ENCODE measurements around the gene ZNF804B.

Gene ZNF804B

DNA sequence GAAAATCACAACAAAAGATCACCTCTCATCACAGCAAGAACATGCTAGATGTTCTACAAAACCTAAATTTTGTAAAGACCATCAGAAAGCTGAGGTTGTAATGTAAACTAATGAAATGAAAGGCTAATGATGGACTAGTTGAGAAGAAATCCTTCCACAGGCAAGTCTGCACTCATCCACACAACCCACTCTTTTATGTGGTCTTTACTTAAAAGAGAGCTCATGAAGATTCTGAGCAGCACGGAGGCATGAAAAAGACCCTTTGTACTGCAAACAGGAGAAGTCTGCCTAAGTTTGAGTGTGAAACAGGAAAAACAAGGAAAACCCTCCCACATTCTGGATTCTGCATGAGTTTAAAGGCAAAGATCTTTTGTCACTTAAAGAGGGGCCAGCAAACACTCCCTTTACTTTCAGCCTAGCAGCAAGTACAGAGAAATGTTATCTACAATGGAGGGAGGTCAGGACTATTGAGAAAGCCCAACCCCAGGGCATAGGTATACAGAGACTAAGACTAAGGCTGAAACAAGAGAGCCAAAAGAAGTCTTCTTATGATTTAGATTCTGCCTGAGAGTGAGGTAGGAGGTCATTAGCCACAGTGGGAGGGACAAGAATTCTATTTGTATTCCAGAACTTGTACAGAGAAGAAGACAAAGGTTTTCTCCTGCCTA lies 557.2 kb downstream of the ZNF804B start:
- no peak for DNase-seq

DNA sequence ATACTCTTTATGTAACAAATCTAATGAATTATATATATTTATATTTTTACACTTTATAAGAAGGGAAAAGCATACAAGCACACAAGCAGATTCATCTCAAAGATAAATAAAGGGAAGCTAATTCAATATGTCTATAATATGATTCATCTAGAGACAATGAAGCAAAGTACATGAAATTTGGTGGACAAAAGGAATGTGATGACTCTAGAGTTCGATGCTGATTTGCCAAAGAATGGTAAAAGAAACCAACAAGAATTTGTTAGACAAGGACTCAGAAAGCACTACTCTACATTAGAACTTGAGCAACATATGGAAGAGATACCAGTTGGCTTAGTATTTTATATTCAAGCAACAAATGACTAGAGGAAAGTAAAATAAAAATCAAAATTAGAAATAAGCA lies 572.5 kb downstream of the ZNF804B start:
- no peak for DNase-seq

DNA sequence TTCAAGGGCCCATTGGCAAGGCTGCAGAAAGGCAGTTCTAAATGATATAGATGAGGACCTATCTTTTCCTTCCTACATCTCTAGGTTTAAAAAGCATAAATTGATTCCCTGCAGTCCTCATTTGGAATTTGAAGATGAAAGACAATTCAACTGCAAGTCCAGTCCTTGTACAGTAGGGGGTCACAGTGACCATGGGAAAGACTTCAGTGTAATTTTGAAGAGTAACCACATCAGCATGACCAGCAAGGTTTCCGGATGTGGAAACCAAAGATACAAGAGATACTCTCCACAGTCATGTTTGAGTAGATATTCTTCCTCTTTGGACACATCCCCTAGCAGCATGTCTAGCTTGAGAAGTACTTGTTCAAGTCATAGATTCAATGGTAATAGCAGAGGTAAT lies 575.3 kb downstream of the ZNF804B start:
- DNase-seq: no peak

DNA sequence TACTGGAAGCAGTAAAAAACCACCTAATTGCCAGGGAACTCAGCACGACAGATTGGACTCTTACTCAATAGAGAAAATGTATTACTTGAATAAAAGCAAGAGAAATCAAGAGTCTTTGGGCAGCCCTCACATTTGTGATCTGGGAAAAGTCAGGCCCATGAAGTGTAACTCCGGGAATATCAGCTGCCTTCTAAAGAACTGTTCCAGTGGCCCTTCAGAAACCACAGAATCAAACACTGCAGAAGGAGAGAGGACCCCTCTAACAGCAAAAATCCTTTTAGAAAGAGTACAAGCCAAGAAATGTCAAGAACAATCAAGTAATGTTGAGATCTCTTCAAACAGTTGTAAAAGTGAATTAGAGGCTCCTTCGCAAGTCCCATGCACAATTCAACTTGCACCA lies 576.0 kb downstream of the ZNF804B start:
- DNase-seq: no peak

DNA sequence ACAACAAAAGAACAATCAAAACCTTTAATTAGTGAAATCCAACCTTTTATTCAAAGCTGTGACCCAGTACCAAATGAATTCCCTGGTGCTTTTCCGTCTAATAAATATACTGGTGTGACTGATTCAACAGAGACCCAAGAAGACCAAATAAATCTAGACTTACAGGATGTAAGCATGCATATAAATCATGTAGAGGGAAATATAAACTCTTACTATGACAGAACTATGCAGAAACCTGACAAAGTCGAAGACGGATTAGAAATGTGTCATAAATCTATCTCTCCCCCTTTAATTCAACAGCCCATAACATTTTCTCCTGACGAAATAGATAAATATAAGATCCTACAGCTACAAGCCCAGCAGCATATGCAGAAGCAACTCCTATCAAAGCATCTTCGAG lies 576.6 kb downstream of the ZNF804B start:
- no peak for DNase-seq

DNA sequence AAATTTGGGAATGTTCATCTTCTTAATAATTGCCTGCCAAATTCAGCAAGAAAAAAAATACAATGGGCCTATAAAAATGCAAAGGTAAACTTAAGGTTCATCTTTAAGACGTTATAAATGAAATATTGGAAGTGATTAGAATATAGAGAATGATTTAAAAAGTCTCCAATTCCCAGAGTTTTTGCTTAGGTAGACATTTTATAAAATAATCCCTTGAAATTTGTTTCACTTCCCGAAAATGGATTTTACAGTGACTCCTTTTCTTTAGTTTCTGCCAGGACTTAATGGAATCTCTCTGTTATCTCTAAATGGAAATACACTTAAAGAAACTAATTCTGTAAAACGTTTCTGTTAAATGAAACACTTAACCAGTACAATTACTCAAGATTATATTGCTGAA lies 580.2 kb downstream of the ZNF804B start:
- DNase-seq: no peak

DNA sequence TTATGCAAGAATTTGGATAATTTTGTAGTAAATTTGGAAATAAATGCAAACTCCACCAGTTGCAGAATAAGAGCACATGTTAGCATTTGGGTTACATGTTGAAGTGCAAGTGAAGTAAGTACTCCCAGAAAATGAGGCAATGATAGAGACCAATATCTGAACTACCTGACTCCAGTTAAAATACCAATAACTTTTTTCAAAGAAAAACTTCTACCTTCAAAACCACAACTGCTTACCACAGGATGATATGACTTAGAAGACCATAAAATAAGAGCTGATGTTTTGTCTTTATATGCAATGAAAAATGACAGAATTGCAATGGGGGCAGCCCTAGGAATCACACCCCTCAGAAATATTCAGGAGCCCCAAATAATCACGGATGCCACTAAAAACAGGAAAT lies 597.6 kb downstream of the ZNF804B start:
- no peak for DNase-seq

DNA sequence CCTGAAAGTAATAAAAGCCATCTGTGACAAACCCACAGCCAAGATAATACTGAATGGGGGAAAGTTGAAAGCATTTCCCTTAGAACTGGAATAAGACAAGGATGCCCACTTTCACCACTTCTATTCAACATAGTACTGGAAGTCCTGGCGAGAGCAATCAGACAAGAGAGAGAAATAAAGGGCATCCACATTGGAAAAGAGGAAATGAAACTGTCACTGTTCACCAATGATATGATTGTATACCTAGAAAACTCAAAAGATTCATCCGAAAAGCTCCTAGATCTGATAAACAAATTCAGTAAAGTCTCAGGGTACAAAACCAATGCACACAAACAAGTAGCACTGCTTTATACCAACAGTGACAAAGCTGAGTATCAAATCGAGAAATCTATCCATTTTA lies 617.7 kb downstream of the ZNF804B start:
- DNase-seq: no peak

DNA sequence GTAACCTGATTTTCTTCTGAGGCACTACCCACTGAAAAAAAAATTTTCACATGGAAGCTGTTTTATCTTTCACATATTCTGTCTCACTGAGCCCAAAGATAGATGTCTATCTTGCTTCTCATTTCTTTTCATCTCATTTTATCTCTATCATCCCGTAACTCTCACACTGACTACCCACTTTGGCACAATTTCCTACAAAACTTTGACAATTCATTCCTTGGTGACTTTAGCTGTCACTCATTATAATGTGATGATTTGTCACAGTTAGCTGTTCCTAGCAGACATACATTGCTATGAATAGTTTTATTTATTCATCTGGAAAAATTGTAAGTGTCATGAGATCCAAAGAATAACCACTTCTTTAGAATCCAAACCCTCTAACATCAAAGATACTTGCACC lies 625.9 kb downstream of the ZNF804B start:
- DNase-seq: no peak
